GM18505 (cell line): ENCODE data around the gene LINC00305.

ENCODE experiments used
- ATAC-seq: cut with Tn5 transposase; IDR thresholded peaks from one replicate; pipeline ENCODE4 v1.9.1; 2021; ENCODE audit not compliant: unreplicated experiment
- POLR2A ChIP-seq: IDR thresholded peaks from 4 replicates; pipeline ENCODE4 v1.6.1; 2011; ENCODE audit warnings: borderline replicate concordance; ENCODE audit not compliant: insufficient read depth, insufficient read length; ENCODE audit errors: extremely low read depth

LINC00305 gene

GRCh38 chr18:64148988-64149387 lies at the start of gene LINC00305:
Gene LINC00305, minus strand, starts transcription at chr18:64149088.
- TF ChIP-seq POLR2A, result no peak
- ATAC-seq, result no peak

GRCh38 chr18:64191069-64191468 lies 42.2 kb upstream of the LINC00305 start:
- no peak for ATAC-seq
- no peak for TF ChIP-seq POLR2A

- ATAC-seq, result no peak
- no peak for TF ChIP-seq POLR2A
Measured at GRCh38 chr18:64185987-64186386, 37.1 kb upstream of the LINC00305 start.

- TF ChIP-seq POLR2A, result no peak
- ATAC-seq, result no peak
Measured at GRCh38 chr18:64183665-64184064, 34.8 kb upstream of the LINC00305 start.

- no peak for TF ChIP-seq POLR2A
- ATAC-seq, result no peak
Measured at GRCh38 chr18:64180617-64181016, 31.7 kb upstream of the LINC00305 start.

- no peak for TF ChIP-seq POLR2A
- ATAC-seq, result no peak
Measured at GRCh38 chr18:64180171-64180570, 31.3 kb upstream of the LINC00305 start.

GRCh38 chr18:64179556-64180080 lies 30.7 kb upstream of the LINC00305 start:
- ATAC-seq, result no peak

GRCh38 chr18:64178860-64179259 lies 30.0 kb upstream of the LINC00305 start:
- no peak for TF ChIP-seq POLR2A

More at GRCh38 chr18:64179556-64180080, 30.7 kb upstream of the LINC00305 start:
- TF ChIP-seq POLR2A, result no peak

GRCh38 chr18:64175432-64175831 lies 26.5 kb upstream of the LINC00305 start:
- ATAC-seq, result no peak

More at GRCh38 chr18:64178860-64179259, 30.0 kb upstream of the LINC00305 start:
- ATAC-seq, result no peak

GRCh38 chr18:64171576-64171975 lies 22.7 kb upstream of the LINC00305 start:
- ATAC-seq, result no peak
- no peak for TF ChIP-seq POLR2A

More at GRCh38 chr18:64175432-64175831, 26.5 kb upstream of the LINC00305 start:
- TF ChIP-seq POLR2A, result no peak

GRCh38 chr18:64167408-64167925 lies 18.6 kb upstream of the LINC00305 start:
- ATAC-seq, result no peak
- no peak for TF ChIP-seq POLR2A

GRCh38 chr18:64165906-64166305 lies 17.0 kb upstream of the LINC00305 start:
- ATAC-seq, result no peak
- no peak for TF ChIP-seq POLR2A

GRCh38 chr18:64164883-64165282 lies 16.0 kb upstream of the LINC00305 start:
- no peak for ATAC-seq
- no peak for TF ChIP-seq POLR2A

- TF ChIP-seq POLR2A, result no peak
- ATAC-seq, result no peak
Measured at GRCh38 chr18:64149916-64150438, 1.1 kb upstream of the LINC00305 start.
